ENCODE measurements around the gene MFN2.

MFN2 gene

DNA sequence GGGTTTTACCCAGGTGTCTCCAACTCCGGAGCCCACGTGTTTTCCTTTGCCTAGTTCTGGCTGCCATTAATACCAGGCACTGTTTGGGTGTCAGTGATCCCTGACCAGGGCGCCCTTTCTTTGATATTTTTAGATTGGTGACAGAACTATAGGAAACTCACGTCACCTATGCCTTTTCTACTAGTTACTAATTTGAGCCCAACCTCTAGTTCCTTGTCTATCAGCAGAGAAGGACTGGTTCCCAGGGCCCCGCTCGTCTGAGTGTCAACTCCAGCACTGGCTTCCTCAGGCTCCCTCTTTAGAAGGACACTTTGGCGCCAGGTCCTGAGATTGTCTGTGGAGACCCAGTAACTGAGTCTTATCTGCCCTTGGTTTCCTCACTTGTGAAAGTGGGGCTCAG is 9.4 kb downstream of the MFN2 start:
- H3K4me3 ChIP-seq (ENCODE audit: low read depth, low read length, poor library complexity, severe bottlenecking): no peak overlapping the region
- no peaks in the 10 kb centered on the region for H3F3A ChIP-seq (ENCODE audit: insufficient read depth, low read length)
- H4K20me1 ChIP-seq (ENCODE audit: insufficient read depth, low read length): no peaks in the 10 kb centered on the region
- H3K9me2 ChIP-seq (ENCODE audit: low read depth, low read length): no peaks in the 10 kb centered on the region
- H3K79me2 ChIP-seq (ENCODE audit: insufficient read depth, low read length): 0 out of 2 replicates have a peak, but pooled peaks cover 7% of the 10 kb centered on the region
- H3K4me2 ChIP-seq (ENCODE audit: low read length): no peak overlapping the region
- no peak for TF ChIP-seq EZH2 (IDR thresholded peaks at IDR 0.05; ENCODE audit: borderline replicate concordance, low read length)
- TF ChIP-seq, protein P1, sequence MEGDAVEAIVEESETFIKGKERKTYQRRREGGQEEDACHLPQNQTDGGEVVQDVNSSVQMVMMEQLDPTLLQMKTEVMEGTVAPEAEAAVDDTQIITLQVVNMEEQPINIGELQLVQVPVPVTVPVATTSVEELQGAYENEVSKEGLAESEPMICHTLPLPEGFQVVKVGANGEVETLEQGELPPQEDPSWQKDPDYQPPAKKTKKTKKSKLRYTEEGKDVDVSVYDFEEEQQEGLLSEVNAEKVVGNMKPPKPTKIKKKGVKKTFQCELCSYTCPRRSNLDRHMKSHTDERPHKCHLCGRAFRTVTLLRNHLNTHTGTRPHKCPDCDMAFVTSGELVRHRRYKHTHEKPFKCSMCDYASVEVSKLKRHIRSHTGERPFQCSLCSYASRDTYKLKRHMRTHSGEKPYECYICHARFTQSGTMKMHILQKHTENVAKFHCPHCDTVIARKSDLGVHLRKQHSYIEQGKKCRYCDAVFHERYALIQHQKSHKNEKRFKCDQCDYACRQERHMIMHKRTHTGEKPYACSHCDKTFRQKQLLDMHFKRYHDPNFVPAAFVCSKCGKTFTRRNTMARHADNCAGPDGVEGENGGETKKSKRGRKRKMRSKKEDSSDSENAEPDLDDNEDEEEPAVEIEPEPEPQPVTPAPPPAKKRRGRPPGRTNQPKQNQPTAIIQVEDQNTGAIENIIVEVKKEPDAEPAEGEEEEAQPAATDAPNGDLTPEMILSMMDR (IDR thresholded peaks at IDR 0.05; ENCODE audit: low read length): no peak
- no peaks in the 10 kb centered on the region for H3K4me1 ChIP-seq (ENCODE audit: insufficient read depth, low read length, severe bottlenecking)
- H3K27ac ChIP-seq (ENCODE audit: low read depth, low read length, poor library complexity, severe bottlenecking): no peak overlapping the region
- no peaks in the 10 kb centered on the region for H3K27me3 ChIP-seq (ENCODE audit: insufficient read depth, low read length)
- no peaks in the 10 kb centered on the region for H3K9me3 ChIP-seq (ENCODE audit: low read length)
- H3K36me3 ChIP-seq (ENCODE audit: insufficient read depth, low read length): peaks cover 85% of the 10 kb centered on the region
- H2AFZ ChIP-seq (ENCODE audit: low read length): no peak overlapping the region
- no peak overlapping the region for H3K9ac ChIP-seq (ENCODE audit: low read length)

DNA sequence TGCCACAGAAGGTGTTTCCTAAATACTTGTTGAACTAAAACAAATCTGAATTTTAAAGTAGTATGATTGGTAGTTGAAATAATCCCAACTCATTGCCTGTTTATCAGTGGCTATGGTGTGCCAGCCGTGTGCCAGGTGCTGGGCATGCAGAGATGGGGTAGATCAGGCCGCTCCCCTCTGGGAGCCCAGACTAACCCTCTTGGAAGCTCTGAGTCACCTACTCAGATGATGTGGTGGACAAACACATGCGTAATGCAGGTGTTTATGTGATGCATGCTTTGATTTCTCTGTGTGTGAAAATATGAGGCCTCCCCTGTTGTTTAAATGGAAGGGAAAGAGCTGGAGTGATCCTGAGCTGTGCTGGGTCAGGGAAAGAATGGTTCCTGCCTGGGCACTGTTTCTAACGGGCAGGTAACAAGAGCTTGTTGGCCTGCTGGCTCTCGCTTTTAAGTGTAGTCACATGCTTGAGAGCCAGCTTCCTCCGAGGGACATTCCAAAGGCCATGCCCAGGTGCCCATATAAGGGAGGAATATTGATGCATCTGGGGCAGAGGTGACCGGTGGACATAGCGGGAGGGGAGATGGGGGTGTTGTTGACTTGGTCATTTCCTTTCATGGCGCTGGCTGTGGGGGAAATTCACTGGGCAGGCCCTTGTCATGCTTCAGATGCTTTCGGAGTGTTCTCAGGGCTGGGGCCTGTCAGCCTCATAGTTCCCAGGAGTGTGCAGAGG is 10.2 kb downstream of the MFN2 start:
- Histone ChIP-seq H3K4me1 (ENCODE audit: insufficient read depth, low read length, severe bottlenecking) (no peaks in the 10 kb centered on the region), H3K27me3 (ENCODE audit: insufficient read depth, low read length) (no peaks in the 10 kb centered on the region), H3K4me3 (ENCODE audit: low read depth, low read length, poor library complexity, severe bottlenecking) (no peak overlapping the region), H3K9ac (ENCODE audit: low read length) (no peak overlapping the region), H4K20me1 (ENCODE audit: insufficient read depth, low read length) (no peaks in the 10 kb centered on the region), H2AFZ (ENCODE audit: low read length) (no peak overlapping the region), H3K27ac (ENCODE audit: low read depth, low read length, poor library complexity, severe bottlenecking) (no peak overlapping the region), H3K4me2 (ENCODE audit: low read length) (no peak overlapping the region), H3K9me2 (ENCODE audit: low read depth, low read length) (no peaks in the 10 kb centered on the region), H3F3A (ENCODE audit: insufficient read depth, low read length) (no peaks in the 10 kb centered on the region), H3K9me3 (ENCODE audit: low read length) (no peaks in the 10 kb centered on the region), H3K36me3 (ENCODE audit: insufficient read depth, low read length) (peaks cover 86% of the 10 kb centered on the region), H3K79me2 (ENCODE audit: insufficient read depth, low read length) (0 out of 2 replicates have a peak, but pooled peaks cover 7% of the 10 kb centered on the region)
- TF ChIP-seq, protein P1 (IDR thresholded peaks at IDR 0.05; ENCODE audit: low read length): no peak
- no peak for TF ChIP-seq EZH2 (IDR thresholded peaks at IDR 0.05; ENCODE audit: borderline replicate concordance, low read length)

DNA sequence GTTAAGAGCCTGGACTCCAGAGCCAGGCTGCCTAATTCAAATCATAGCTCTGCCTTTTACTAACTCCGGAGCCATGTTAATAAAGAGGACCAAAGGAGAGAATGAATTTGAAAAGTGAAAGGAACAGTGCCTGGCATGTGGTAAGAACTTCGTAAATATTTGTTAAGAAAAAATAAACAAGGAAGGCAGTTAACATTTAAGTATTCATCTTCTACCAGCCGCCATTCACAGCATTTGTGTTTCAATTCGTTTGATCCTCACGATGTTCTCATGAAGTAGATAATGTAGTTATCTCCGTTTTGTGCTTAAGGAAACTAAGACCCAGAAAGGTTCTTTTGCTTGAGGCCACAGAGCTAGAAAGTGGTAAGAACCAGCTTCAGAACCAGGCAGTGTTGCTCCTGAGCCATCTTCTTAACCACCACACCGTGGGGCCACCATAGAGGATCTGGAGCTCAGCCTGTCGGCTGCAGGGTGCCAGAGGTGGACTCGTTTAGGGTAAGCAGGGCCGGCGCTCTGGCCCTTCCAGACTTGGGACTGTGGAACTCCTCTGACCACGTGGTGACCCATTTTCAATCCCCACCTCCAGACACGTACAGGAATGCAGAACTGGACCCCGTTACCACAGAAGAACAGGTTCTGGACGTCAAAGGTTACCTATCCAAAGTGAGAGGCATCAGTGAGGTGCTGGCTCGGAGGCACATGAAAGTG is 11.9 kb downstream of the MFN2 start:
- Histone ChIP-seq H3K9ac (ENCODE audit: low read length) (no peak overlapping the region), H3K27ac (ENCODE audit: low read depth, low read length, poor library complexity, severe bottlenecking) (no peak overlapping the region), H3K36me3 (ENCODE audit: insufficient read depth, low read length) (peaks cover 86% of the 10 kb centered on the region), H3K9me2 (ENCODE audit: low read depth, low read length) (no peaks in the 10 kb centered on the region), H2AFZ (ENCODE audit: low read length) (no peak overlapping the region), H3K9me3 (ENCODE audit: low read length) (no peaks in the 10 kb centered on the region), H3F3A (ENCODE audit: insufficient read depth, low read length) (no peaks in the 10 kb centered on the region), H4K20me1 (ENCODE audit: insufficient read depth, low read length) (no peaks in the 10 kb centered on the region), H3K79me2 (ENCODE audit: insufficient read depth, low read length) (no peaks in the 10 kb centered on the region), H3K4me2 (ENCODE audit: low read length) (no peak overlapping the region), H3K4me1 (ENCODE audit: insufficient read depth, low read length, severe bottlenecking) (no peaks in the 10 kb centered on the region), H3K27me3 (ENCODE audit: insufficient read depth, low read length) (no peaks in the 10 kb centered on the region), H3K4me3 (ENCODE audit: low read depth, low read length, poor library complexity, severe bottlenecking) (no peak overlapping the region)
- TF ChIP-seq, protein P1 (IDR thresholded peaks at IDR 0.05; ENCODE audit: low read length): no peak
- no peak for TF ChIP-seq EZH2 (IDR thresholded peaks at IDR 0.05; ENCODE audit: borderline replicate concordance, low read length)

Data from OCI-LY1 (cell line).